ENCODE results near the gene OR9A4.
A peak's percentile ranks its signal among the peaks of the same experiment; 100 is the strongest.
"Not testable (repeated sequence)": the region's sequence is repeated elsewhere in the genome, so short reads cannot be mapped to it uniquely, and the experiment has no call there.

OR9A4 gene

GRCh38 chr7:141916099-141916498 is at the start of gene OR9A4:
Gene OR9A4 (plus strand): TSS chr7:141916399. CDS start chr7:141918876, 2,477 bp downstream.
- no peak for DNase-seq

GRCh38 chr7:141866974-141867373 is 49.2 kb upstream of the OR9A4 start:
- DNase-seq = no peak

GRCh38 chr7:141872931-141873330 is 43.3 kb upstream of the OR9A4 start:
- DNase-seq = no peak

GRCh38 chr7:141874787-141875186 is 41.4 kb upstream of the OR9A4 start:
- DNase-seq = no peak

GRCh38 chr7:141875453-141875852 is 40.7 kb upstream of the OR9A4 start:
- DNase-seq = no peak

- DNase-seq = no peak
Observed at GRCh38 chr7:141876371-141876770, 39.8 kb upstream of the OR9A4 start.

GRCh38 chr7:141877365-141877764 is 38.8 kb upstream of the OR9A4 start:
- no peak for DNase-seq

GRCh38 chr7:141880960-141881359 is 35.2 kb upstream of the OR9A4 start:
- no peak for DNase-seq

- DNase-seq = no peak
Observed at GRCh38 chr7:141884539-141885225, 31.5 kb upstream of the OR9A4 start.

- no peak for DNase-seq
Observed at GRCh38 chr7:141889321-141889720, 26.9 kb upstream of the OR9A4 start.

- DNase-seq = no peak
Observed at GRCh38 chr7:141891336-141891735, 24.9 kb upstream of the OR9A4 start.

GRCh38 chr7:141899366-141899765 is 16.8 kb upstream of the OR9A4 start:
- DNase-seq = not testable (repeated sequence)

GRCh38 chr7:141906285-141906684 is 9.9 kb upstream of the OR9A4 start:
- DNase-seq = no peak

GRCh38 chr7:141911391-141911790 is 4.8 kb upstream of the OR9A4 start:
- DNase-seq = no peak

- no peak for DNase-seq
Observed at GRCh38 chr7:141915565-141915964, 634 bp upstream of the OR9A4 start.

GRCh38 chr7:141920281-141920680 is 4.1 kb downstream of the OR9A4 start:
- DNase-seq = no peak

- DNase-seq = no peak
Observed at GRCh38 chr7:141928146-141928844, 12.1 kb downstream of the OR9A4 start.

- no peak for DNase-seq
Observed at GRCh38 chr7:141928845-141929195, 12.6 kb downstream of the OR9A4 start.

GRCh38 chr7:141930211-141930610 is 14.0 kb downstream of the OR9A4 start:
- DNase-seq = no peak

- no peak for DNase-seq
Observed at GRCh38 chr7:141941075-141941474, 24.9 kb downstream of the OR9A4 start.

- DNase-seq = no peak
Observed at GRCh38 chr7:141943846-141944245, 27.6 kb downstream of the OR9A4 start.

GRCh38 chr7:141944811-141945210 is 28.6 kb downstream of the OR9A4 start:
- no peak for DNase-seq

- peak; percentile 18 for DNase-seq
Observed at GRCh38 chr7:141945356-141945755, 29.2 kb downstream of the OR9A4 start.

GRCh38 chr7:141946796-141947195 is 30.6 kb downstream of the OR9A4 start, which contains the start of gene CLEC5A:
Gene CLEC5A (minus strand): TSS chr7:141946974. CDS start chr7:141946292, 682 bp downstream.
- DNase-seq = no peak

- DNase-seq = no peak
Observed at GRCh38 chr7:141949021-141949420, 32.8 kb downstream of the OR9A4 start.
